GM18499 (cell line): ENCODE measurements around the gene C15orf61.

Experiments used
- ATAC-seq: cut with Tn5 transposase; IDR thresholded peaks from one replicate; pipeline ENCODE4 v1.9.1; 2021; ENCODE audit warnings: moderate number of reproducible peaks; ENCODE audit not compliant: insufficient read depth, unreplicated experiment

The C15orf61 gene

DNA sequence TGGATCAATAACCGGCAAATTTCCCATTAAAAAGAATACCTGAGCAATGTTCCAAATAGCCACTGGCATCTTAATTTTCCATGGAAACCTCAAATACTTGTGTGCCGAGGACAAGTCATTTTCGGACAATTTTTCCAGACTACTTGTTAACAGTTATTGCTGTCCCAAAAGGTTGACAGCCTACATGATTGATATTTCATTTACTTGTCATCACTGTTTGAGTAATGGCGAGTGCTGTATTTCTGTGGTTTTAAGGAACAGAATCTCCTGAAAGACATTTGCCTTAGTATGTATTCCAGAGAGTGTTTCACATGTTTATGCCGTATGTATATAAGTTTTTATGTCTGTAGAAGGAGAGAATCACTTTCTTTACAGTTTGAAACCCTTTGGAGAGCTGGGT, 58.2 kb downstream of the C15orf61 start:
- ATAC-seq: no peak
